Prostate gland (tissue), 2 donors: ENCODE measurements around the gene TIAM2. TPM values are rescaled to one million over a fixed set of nuclear protein-coding genes. Genes with fewer than 3 reads are reported as not detected.

Experiments used
- DNase-seq: peaks from one replicate; pipeline ENCODE4 v3.0.0-alpha.2; 2019; ENCODE audit warnings: low spot score
- H3K27ac ChIP-seq, 2 donors: fragments of 200-600 bp; sonication (generic); 2 replicates each; pipeline ENCODE4 v1.5.1; 2017 to 2019
- H3K27me3 ChIP-seq: fragments of 200-600 bp; sonication (generic); replicated peaks from 2 replicates; pipeline ENCODE4 v1.5.1; 2019; ENCODE audit not compliant: insufficient read depth
- H3K36me3 ChIP-seq, 2 donors: fragments of 200-600 bp; sonication (generic); 1 replicate in 1 of 2; 2 replicates in 1 of 2; pipeline versions ENCODE4 v1.5.1 to v1.8.1; 2017 to 2019
- H3K4me1 ChIP-seq: fragments of 200-600 bp; sonication (generic); replicated peaks from 2 replicates; pipeline ENCODE4 v1.5.1; 2019
- H3K4me3 ChIP-seq, 2 donors: fragments of 200-600 bp; sonication (generic); 2 replicates each; pipeline ENCODE4 v1.5.1; 2017 to 2019
- H3K9me3 ChIP-seq: fragments of 200-600 bp; sonication (generic); 2 replicates; pipeline ENCODE4 v1.5.1; 2017
- POLR2A ChIP-seq: fragments of 450-650 bp; IDR thresholded peaks from one replicate; pipeline ENCODE4 v1.6.1; 2016; ENCODE audit warnings: antibody characterized with exemption, mild to moderate bottlenecking
- POLR2AphosphoS5 ChIP-seq: sonication (generic); formaldehyde crosslinking; IDR thresholded peaks from one replicate; pipeline ENCODE4 v1.6.1; 2017; ENCODE audit warnings: antibody characterized with exemption
- WGBS: methylation state at CpG from one replicate; pipeline ENCODE4 v1.1.5; 2018; 5-methylcytosine and 5-hydroxymethylcytosine counted together
- intact Hi-C: fragments of 100-400 bp; cut with DNase I; formaldehyde crosslinking; loops from one replicate; pipeline ENCODE4 v1.14.2; 2022
- total RNA-seq, 2 donors: library from RNA; depleted of rRNA; stranded (reverse); fragments of >200 nt; gene quantifications; one replicate each; pipeline ENCODE4 v1.1.0, GENCODE V29; 2016
- TF ChIP-seq, protein P1 (sequence below), 4 experiments: fragments of 200-600 bp in 2 of 4; fragments of 450-650 bp in 2 of 4; sonication (generic) in 2 of 4; IDR thresholded peaks; 1 replicate in 3 of 4; 2 replicates in 1 of 4; pipeline ENCODE4 v1.5.1; 2016 to 2019; ENCODE audit warnings: antibody characterized with exemption in 4 of 4, mild to moderate bottlenecking in 2 of 4, moderate library complexity in 2 of 4

Gene TIAM2
- total RNA-seq, 2 donors from 2014 or later = 13.1 to 21.6 TPM

DNA sequence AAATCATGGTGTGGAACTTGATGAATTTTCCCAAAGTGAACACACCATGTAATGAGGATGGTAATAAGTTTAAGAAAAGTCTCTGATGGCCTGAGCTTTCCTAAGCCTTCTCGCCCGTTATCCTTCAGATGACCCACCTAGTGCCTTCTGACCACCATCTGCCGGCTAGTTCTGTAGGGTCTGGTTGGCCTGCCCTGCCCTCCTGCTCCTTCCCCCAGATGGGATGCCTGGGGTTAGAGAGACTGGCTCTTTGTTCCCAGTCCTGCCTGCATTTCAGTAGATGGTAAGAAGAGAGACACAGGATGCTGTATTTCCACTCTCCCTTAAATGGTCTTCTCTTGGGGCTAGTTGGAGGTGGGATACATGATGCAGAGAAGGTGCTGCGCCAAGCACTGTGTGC, 43.0 kb downstream of the TIAM2 start:
- WGBS = 96% methylated on average over 4 of the region's 4 CpGs
- no peak overlapping the region for H3K27ac ChIP-seq
- H3K4me3 ChIP-seq = no peak overlapping the region
- no peaks in the 10 kb centered on the region for H3K27me3 ChIP-seq
- DNase-seq = no peak
- H3K4me1 ChIP-seq = peaks cover 3% of the 10 kb centered on the region
- TF ChIP-seq POLR2AphosphoS5 (no peak), POLR2A (no peak)
- TF ChIP-seq, protein P1, sequence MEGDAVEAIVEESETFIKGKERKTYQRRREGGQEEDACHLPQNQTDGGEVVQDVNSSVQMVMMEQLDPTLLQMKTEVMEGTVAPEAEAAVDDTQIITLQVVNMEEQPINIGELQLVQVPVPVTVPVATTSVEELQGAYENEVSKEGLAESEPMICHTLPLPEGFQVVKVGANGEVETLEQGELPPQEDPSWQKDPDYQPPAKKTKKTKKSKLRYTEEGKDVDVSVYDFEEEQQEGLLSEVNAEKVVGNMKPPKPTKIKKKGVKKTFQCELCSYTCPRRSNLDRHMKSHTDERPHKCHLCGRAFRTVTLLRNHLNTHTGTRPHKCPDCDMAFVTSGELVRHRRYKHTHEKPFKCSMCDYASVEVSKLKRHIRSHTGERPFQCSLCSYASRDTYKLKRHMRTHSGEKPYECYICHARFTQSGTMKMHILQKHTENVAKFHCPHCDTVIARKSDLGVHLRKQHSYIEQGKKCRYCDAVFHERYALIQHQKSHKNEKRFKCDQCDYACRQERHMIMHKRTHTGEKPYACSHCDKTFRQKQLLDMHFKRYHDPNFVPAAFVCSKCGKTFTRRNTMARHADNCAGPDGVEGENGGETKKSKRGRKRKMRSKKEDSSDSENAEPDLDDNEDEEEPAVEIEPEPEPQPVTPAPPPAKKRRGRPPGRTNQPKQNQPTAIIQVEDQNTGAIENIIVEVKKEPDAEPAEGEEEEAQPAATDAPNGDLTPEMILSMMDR (IDR thresholded peaks at IDR 0.05) = no peak
- no peaks in the 10 kb centered on the region for H3K9me3 ChIP-seq
- intact Hi-C loops = no loop called here
- no peaks in the 10 kb centered on the region for H3K36me3 ChIP-seq

DNA sequence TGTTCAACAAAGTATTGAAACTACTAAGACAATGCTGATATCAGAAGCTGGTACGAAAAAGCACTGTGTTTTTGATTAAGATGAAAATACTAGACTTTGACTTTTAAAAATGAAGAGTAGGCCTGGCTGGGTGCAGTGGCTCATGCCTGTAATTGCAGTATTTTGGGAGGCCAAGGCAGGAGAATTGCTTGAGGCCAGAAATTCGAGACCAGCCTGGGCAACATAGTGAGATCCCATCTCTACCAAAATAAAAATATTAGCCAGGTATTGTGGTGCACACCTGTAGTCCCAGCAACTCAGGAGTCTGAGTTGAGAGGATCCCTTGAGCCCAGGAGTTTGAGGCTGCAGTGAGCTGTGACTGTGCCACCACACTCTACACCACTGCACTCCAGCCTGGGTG, 43.4 kb downstream of the TIAM2 start:
- WGBS = 100% methylated on average over 2 of the region's 2 CpGs

DNA sequence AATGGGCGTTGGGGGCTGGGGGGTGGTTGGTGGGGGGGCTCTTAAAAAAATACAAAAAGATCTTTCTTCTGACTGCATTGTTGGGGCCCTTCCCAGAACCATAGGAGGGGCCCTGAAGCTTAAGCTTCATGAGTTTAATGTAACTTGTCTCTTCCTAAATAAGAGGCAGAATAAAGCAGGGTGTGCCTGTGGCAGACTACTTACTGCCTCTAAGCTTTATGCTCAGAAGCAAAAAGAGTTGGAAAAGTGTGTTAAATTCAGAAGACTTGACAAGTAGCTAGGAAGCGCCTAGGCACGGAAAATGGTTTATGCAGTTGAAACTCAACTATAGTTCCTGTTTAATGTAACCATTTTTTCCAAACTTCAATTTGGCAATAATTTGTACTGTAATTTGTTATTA, 44.5 kb downstream of the TIAM2 start:
- TF ChIP-seq, protein P1 (IDR thresholded peaks at IDR 0.05) = no peak
- TF ChIP-seq POLR2A (no peak), POLR2AphosphoS5 (no peak)
- DNase-seq = no peak
- Histone ChIP-seq H3K9me3 (no peaks in the 10 kb centered on the region), H3K27me3 (no peaks in the 10 kb centered on the region), H3K27ac (no peak overlapping the region), H3K36me3 (no peaks in the 10 kb centered on the region), H3K4me1 (peaks cover 3% of the 10 kb centered on the region), H3K4me3 (no peak overlapping the region)
- intact Hi-C loops = no loop called here
- 88% methylated on average over 3 of the region's 3 CpGs for WGBS

More for the DNA sequence above, 43.4 kb downstream of the TIAM2 start:
- TF ChIP-seq POLR2AphosphoS5 = no peak
- no peak for TF ChIP-seq POLR2A
- Histone ChIP-seq H3K9me3 (no peaks in the 10 kb centered on the region), H3K4me3 (no peak overlapping the region), H3K36me3 (no peaks in the 10 kb centered on the region), H3K27ac (no peak overlapping the region), H3K27me3 (no peaks in the 10 kb centered on the region), H3K4me1 (peaks cover 3% of the 10 kb centered on the region)
- intact Hi-C loops = no loop called here
- no peak for DNase-seq

DNA sequence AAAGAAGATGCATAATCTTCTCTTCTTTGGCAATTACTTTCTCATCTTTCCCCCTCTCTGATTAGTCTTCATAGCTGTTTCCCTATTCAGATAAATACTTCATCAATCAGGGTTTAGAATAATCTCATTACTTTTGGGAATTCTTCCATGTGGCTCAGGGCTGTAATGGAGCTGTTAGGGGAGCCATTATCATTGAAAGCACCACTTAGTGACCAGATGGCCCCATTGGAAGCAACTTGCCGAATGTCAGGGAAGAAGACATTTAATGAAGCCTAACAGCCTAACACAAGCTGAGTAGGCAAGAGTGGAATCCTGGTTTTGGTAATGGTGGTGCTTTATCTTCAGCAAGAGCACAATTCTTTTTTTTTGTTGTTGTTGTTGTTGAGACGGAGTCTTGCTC, 45.0 kb downstream of the TIAM2 start:
- TF ChIP-seq POLR2A = no peak
- TF ChIP-seq POLR2AphosphoS5 = no peak
- TF ChIP-seq, protein P1 (IDR thresholded peaks at IDR 0.05) = no peak
- no peaks in the 10 kb centered on the region for H3K27me3 ChIP-seq
- no peak for DNase-seq
- intact Hi-C loops = no loop called here
- peaks cover 3% of the 10 kb centered on the region for H3K4me1 ChIP-seq
- WGBS = 98% methylated on average over 2 of the region's 2 CpGs
- no peaks in the 10 kb centered on the region for H3K9me3 ChIP-seq
- H3K36me3 ChIP-seq = no peaks in the 10 kb centered on the region
- no peak overlapping the region for H3K4me3 ChIP-seq
- H3K27ac ChIP-seq = no peak overlapping the region

DNA sequence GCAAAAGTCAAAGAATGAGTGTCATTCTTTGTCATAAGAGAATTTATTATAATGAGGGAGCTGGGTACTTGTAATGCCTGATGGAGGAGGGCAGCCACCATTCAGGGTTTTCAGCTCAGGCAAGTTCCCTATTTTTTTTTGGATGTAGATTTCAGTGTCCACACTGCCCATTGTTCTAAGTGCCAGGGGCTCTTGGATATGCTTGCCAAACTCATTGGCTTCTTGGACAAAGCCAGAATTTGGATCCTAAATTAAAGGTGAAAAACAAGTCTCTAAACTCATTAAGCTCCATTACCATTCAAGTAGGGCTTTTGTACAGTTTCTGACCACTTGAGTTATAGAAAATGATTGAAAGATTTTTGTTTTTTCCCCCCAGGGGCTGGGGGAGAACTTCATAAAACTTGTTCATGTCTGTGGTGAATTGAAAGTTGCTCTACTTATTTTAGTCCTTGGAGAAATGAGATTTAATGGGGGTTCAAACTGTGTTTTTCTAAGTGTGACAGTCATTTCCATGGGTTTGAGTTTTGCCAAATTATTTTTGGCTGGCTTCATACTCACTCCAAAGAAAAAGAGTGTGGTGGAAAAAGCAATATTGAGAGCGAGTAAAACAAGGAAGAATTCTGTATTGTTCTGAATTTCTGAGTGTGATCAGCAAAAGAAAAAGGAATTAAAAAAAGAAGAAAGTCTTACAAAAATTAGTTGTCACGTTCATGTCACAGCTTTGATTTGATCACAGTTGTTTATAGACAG, 46.0 kb downstream of the TIAM2 start:
- Histone ChIP-seq H3K36me3 (no peaks in the 10 kb centered on the region), H3K27me3 (no peaks in the 10 kb centered on the region), H3K4me1 (peaks cover 3% of the 10 kb centered on the region), H3K9me3 (no peaks in the 10 kb centered on the region), H3K27ac (no peak overlapping the region), H3K4me3 (no peak overlapping the region)
- no peak for DNase-seq
- intact Hi-C loops = no loop called here
- TF ChIP-seq, protein P1 (IDR thresholded peaks at IDR 0.05) = no peak
- TF ChIP-seq POLR2A (no peak), POLR2AphosphoS5 (no peak)
- 31% methylated on average over 2 of the region's 2 CpGs for WGBS
